Breast epithelium (tissue), 4 donors: ENCODE measurements around the gene TES. TPM values are rescaled to one million over a fixed set of nuclear protein-coding genes. Genes with fewer than 3 reads are reported as not detected.

Experiments used
- DNase-seq, 2 donors: peaks; one replicate each; pipeline ENCODE4 v3.0.0-alpha.2; 2019; ENCODE audit warnings: low spot score in 2 of 2
- H3K27ac ChIP-seq, 2 donors: fragments of 200-600 bp; sonication (generic) in 1 of 2; one replicate each; pipeline ENCODE4 v1.5.1; 2016 to 2019; ENCODE audit warnings: mild to moderate bottlenecking in 1 of 2
- H3K27me3 ChIP-seq, 2 donors: fragments of 200-600 bp; sonication (generic) in 1 of 2; one replicate each; pipeline versions ENCODE4 v1.5.1 to v1.6.0; 2017 to 2019; ENCODE audit warnings: control low read depth in 1 of 2, mild to moderate bottlenecking in 1 of 2
- H3K36me3 ChIP-seq: fragments of 200-600 bp; one replicate; pipeline ENCODE4 v1.5.1; 2019
- H3K4me1 ChIP-seq, 2 donors: fragments of 200-600 bp; sonication (generic); one replicate each; pipeline ENCODE4 v1.5.1; 2016 to 2019; ENCODE audit warnings: control low read depth in 1 of 2
- H3K4me3 ChIP-seq, 3 donors: fragments of 200-600 bp; sonication (generic); 1 replicate in 2 of 3; 2 replicates in 1 of 3; pipeline ENCODE4 v1.5.1; 2016 to 2019; ENCODE audit warnings: mild to moderate bottlenecking in 3 of 3, moderate library complexity in 2 of 3
- H3K9me3 ChIP-seq, 2 donors: fragments of 200-600 bp; sonication (generic) in 1 of 2; one replicate each; pipeline ENCODE4 v1.5.1; 2016 to 2019; ENCODE audit warnings: control low read depth in 1 of 2
- POLR2A ChIP-seq: fragments of 450-650 bp; IDR thresholded peaks from one replicate; pipeline ENCODE4 v1.6.1; 2016; ENCODE audit warnings: antibody characterized with exemption, mild to moderate bottlenecking, moderate library complexity
- POLR2AphosphoS5 ChIP-seq, 3 donors: sonication (generic); formaldehyde crosslinking; IDR thresholded peaks; one replicate each; pipeline ENCODE4 v1.6.1; 2017; ENCODE audit warnings: antibody characterized with exemption in 3 of 3
- intact Hi-C: fragments of 100-400 bp; cut with DNase I; formaldehyde crosslinking; loops from one replicate; pipeline ENCODE4 v1.15.1; 2023; ENCODE audit warnings: low total_unique reads
- total RNA-seq, 3 donors: library from RNA; depleted of rRNA; stranded (reverse); fragments of >200 nt; gene quantifications; one replicate each; pipeline ENCODE4 v1.1.0, GENCODE V29; 2016
- TF ChIP-seq, protein P1 (sequence below), 3 donors: fragments of 450-650 bp; IDR thresholded peaks; one replicate each; pipeline ENCODE4 v1.5.1; 2016 to 2017; ENCODE audit warnings: antibody characterized with exemption in 3 of 3, mild to moderate bottlenecking in 3 of 3, moderate library complexity in 3 of 3

The TES gene
- total RNA-seq, 3 donors from 2014 or later, result 29.0 to 146 (median 88.5) TPM

DNA sequence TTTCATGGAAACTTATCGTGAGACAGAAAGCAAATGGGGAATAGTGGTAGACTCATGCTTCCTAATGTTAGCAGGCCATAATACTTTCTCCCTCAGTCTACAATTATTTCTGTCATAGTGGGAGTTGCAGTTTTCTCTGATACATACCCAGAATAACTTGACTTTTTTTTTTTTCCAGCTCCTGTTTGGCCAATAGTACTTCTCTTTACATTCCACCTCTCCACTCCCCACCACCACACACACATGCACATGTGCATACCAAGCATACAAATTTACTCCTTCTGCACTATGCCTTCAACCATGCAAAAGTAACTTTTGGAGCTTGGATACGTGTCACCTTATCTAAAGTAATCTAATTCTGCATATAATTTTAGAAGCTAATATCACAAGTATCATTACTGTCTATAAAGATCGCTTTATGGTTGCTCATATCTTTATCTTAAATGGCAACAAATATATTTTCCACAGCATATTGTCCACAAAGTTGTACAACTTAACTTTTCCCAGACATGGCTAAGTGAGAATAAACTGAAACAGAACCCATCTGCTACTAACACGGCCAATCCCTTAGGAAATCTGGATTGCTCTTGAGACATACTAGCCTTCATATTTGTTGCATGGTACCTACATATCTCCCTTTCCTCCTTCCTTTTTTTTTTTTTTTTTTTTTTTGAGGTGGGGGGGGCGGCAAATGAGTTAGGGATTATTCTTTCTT is 49.0 kb downstream of the TES start:
- no peak for DNase-seq
- Histone ChIP-seq H3K4me3 (no peak overlapping the region), H3K36me3 (no peaks in the 10 kb centered on the region), H3K4me1 (no peaks in the 10 kb centered on the region), H3K27me3 (no peaks in the 10 kb centered on the region), H3K27ac (no peak overlapping the region), H3K9me3 (no peaks in the 10 kb centered on the region)
- TF ChIP-seq POLR2A (no peak), POLR2AphosphoS5 (IDR thresholded peaks at IDR 0.05) (no peak)
- TF ChIP-seq, protein P1, sequence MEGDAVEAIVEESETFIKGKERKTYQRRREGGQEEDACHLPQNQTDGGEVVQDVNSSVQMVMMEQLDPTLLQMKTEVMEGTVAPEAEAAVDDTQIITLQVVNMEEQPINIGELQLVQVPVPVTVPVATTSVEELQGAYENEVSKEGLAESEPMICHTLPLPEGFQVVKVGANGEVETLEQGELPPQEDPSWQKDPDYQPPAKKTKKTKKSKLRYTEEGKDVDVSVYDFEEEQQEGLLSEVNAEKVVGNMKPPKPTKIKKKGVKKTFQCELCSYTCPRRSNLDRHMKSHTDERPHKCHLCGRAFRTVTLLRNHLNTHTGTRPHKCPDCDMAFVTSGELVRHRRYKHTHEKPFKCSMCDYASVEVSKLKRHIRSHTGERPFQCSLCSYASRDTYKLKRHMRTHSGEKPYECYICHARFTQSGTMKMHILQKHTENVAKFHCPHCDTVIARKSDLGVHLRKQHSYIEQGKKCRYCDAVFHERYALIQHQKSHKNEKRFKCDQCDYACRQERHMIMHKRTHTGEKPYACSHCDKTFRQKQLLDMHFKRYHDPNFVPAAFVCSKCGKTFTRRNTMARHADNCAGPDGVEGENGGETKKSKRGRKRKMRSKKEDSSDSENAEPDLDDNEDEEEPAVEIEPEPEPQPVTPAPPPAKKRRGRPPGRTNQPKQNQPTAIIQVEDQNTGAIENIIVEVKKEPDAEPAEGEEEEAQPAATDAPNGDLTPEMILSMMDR (IDR thresholded peaks at IDR 0.05), result no peak
- intact Hi-C loops, result no loop called here

DNA sequence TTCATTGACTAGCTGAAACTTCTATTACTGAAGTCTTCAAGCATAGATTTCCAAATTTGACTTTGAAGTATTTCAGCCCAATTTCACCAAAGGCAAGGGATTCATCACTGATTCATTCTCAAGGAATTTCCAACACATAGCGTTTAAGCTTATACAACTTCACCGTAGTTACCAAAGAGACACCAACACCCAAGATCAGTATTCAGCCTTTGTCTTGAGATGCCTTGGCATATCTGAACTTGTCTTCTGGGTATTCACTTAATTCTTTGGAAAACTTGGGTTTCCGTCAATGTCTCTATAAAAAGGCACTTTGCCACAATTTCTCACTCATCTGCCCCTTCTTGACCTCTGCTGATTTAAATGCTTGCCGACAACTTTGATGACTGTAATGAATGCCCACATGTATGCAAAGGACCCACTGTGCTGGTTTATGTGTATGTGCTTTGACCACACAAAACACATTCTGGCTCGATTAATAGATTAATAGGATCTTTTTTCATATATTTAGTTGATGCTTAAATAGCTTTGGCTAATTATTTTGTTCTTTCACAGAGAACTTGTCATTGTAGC is 49.6 kb downstream of the TES start:
- Histone ChIP-seq H3K4me1 (no peaks in the 10 kb centered on the region), H3K4me3 (no peak overlapping the region), H3K9me3 (no peaks in the 10 kb centered on the region), H3K36me3 (no peaks in the 10 kb centered on the region), H3K27ac (no peak overlapping the region), H3K27me3 (no peaks in the 10 kb centered on the region)
- intact Hi-C loops, result loop anchor here (10.0 kb wide), 1 partner anchor 325 kb away; no protein-coding TSS in a partner anchor
- DNase-seq, result no peak
- TF ChIP-seq POLR2AphosphoS5 (IDR thresholded peaks at IDR 0.05) (no peak), POLR2A (no peak)
- TF ChIP-seq, protein P1 (IDR thresholded peaks at IDR 0.05), result no peak

DNA sequence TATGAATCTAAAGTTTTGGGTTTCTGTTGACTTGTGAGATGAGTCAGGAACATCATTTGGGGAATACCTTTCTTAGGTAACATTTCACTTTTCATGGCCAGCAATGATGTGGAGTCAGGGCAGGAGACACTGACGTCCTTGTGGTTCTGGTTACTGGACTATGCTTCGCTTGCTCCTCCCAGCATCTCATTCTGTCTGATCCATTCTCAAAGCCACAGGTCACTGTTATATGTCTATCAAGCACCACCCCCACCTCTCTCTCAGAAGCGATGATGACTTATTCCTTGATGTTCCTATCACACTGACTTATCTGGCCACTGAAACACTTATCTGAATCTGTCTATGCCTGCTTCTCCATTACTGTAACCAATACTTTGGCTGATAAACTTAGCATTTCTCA is 51.6 kb downstream of the TES start:
- Histone ChIP-seq H3K4me3 (no peak overlapping the region), H3K9me3 (no peaks in the 10 kb centered on the region), H3K27ac (no peak overlapping the region), H3K4me1 (no peaks in the 10 kb centered on the region), H3K27me3 (no peaks in the 10 kb centered on the region), H3K36me3 (no peaks in the 10 kb centered on the region)
- intact Hi-C loops, result loop anchor here (10.0 kb wide), 1 partner anchor 323 kb away; no protein-coding TSS in a partner anchor
- DNase-seq, result no peak
- TF ChIP-seq, protein P1 (IDR thresholded peaks at IDR 0.05), result no peak
- TF ChIP-seq POLR2A, result no peak
- TF ChIP-seq POLR2AphosphoS5 (IDR thresholded peaks at IDR 0.05), result no peak

DNA sequence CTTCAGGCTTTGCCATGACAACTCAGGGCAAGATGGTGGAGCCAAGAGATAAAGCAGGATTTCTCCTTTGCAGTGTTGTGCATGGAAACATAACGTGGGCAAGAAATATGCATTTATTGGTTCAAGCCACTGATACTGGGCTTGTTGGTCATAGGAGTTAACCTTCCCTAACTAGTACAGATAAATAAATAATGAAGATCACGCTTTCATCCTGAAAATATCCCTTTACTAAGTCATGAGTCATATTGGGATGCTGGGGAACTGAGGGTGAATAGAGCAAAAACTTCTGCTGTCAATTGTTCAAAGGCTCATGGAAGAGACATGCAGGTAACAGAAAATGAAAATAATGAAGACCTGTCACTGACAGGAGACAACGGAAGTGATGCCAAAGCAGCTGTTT is 55.5 kb downstream of the TES start:
- Histone ChIP-seq H3K36me3 (no peaks in the 10 kb centered on the region), H3K4me1 (peaks cover 0 to under 1% of the 10 kb centered on the region in 2 donors), H3K27ac (no peak overlapping the region), H3K27me3 (no peaks in the 10 kb centered on the region), H3K4me3 (no peak overlapping the region), H3K9me3 (no peaks in the 10 kb centered on the region)
- no peak for DNase-seq
- no peak for TF ChIP-seq POLR2AphosphoS5 (IDR thresholded peaks at IDR 0.05)
- TF ChIP-seq, protein P1 (IDR thresholded peaks at IDR 0.05), result no peak
- TF ChIP-seq POLR2A, result no peak
- intact Hi-C loops, result loop anchor here (10.0 kb wide), 1 partner anchor 319 kb away; no protein-coding TSS in a partner anchor

DNA sequence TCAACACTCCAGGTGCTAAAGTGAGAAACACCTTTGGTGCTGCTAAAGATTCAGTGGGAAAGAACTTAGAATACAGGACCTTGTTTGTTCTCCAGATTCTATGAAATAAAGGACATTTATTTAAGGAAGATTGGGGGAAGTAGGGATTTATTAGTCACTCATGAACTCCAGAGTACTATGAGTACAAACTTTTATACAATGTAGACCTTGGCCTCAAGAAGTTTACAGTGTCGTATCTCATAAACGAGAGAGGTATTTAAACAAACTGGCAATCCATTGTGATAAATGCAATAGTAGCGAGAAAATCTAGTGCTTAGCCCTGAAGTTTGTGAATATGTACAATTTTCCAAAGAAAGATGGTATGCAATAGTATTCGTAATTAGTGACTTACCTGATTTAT is 59.1 kb downstream of the TES start:
- TF ChIP-seq, protein P1 (IDR thresholded peaks at IDR 0.05), result no peak
- no peak for TF ChIP-seq POLR2AphosphoS5 (IDR thresholded peaks at IDR 0.05)
- no peak for TF ChIP-seq POLR2A
- intact Hi-C loops, result loop anchor here (10.0 kb wide), 1 partner anchor 315 kb away; no protein-coding TSS in a partner anchor
- Histone ChIP-seq H3K4me1 (peaks cover 0 to 7% of the 10 kb centered on the region in 2 donors), H3K27ac (no peak overlapping the region), H3K4me3 (no peak overlapping the region), H3K36me3 (no peaks in the 10 kb centered on the region), H3K27me3 (no peaks in the 10 kb centered on the region), H3K9me3 (no peaks in the 10 kb centered on the region)
- DNase-seq, result no peak
